ENCODE data around the gene CCNK. TPM values are rescaled to one million over a fixed set of nuclear protein-coding genes. Genes with fewer than 3 reads are reported as not detected.
A peak's percentile ranks its signal among the peaks of the same experiment; 100 is the strongest.

CCNK gene
- total RNA-seq, 1 donor from 2014 or later: 53.6 TPM

GRCh38 chr14:99471731-99472130, 9.5 kb upstream of the CCNK start:
- H3K36me3 ChIP-seq: no peaks in the 10 kb centered on the region
- TF ChIP-seq CTCF (IDR thresholded peaks at IDR 0.05): no peak
- H3K4me3 ChIP-seq: no peak overlapping the region
- H3K9me3 ChIP-seq: no peaks in the 10 kb centered on the region
- ATAC-seq: no peak
- intact Hi-C loops (cut with DNase I): no loop called here
- no peak overlapping the region for H3K27ac ChIP-seq
- H3K27me3 ChIP-seq (ENCODE audit: low read depth): no peaks in the 10 kb centered on the region
- no peak for DNase-seq
- H3K4me1 ChIP-seq: peaks cover 27% of the 10 kb centered on the region

- no peak for ATAC-seq
- Histone ChIP-seq H3K27ac (no peak overlapping the region), H3K4me1 (peaks cover 23% of the 10 kb centered on the region), H3K27me3 (ENCODE audit: low read depth) (no peaks in the 10 kb centered on the region), H3K9me3 (no peaks in the 10 kb centered on the region), H3K4me3 (no peak overlapping the region), H3K36me3 (no peaks in the 10 kb centered on the region)
- DNase-seq: no peak
- no peak for TF ChIP-seq CTCF (IDR thresholded peaks at IDR 0.05)
- intact Hi-C loops (cut with DNase I): no loop called here
These were observed 8.3 kb upstream of the CCNK start for GRCh38 chr14:99472937-99473336.

GRCh38 chr14:99473458-99473857, 7.8 kb upstream of the CCNK start:
- Histone ChIP-seq H3K27ac (no peak overlapping the region), H3K9me3 (no peaks in the 10 kb centered on the region), H3K4me1 (peaks cover 25% of the 10 kb centered on the region), H3K4me3 (no peak overlapping the region), H3K27me3 (ENCODE audit: low read depth) (no peaks in the 10 kb centered on the region), H3K36me3 (no peaks in the 10 kb centered on the region)
- no peak for ATAC-seq
- intact Hi-C loops (cut with DNase I): no loop called here
- TF ChIP-seq CTCF (IDR thresholded peaks at IDR 0.05): no peak
- DNase-seq: no peak

- Histone ChIP-seq H3K36me3 (no peaks in the 10 kb centered on the region), H3K27me3 (ENCODE audit: low read depth) (no peaks in the 10 kb centered on the region), H3K4me1 (peaks cover 37% of the 10 kb centered on the region), H3K4me3 (no peak overlapping the region), H3K9me3 (no peaks in the 10 kb centered on the region), H3K27ac (no peak overlapping the region)
- peak in 1 of 2 donors; percentile 25 for ATAC-seq
- DNase-seq: no peak
- no peak for TF ChIP-seq CTCF (IDR thresholded peaks at IDR 0.05)
- intact Hi-C loops (cut with DNase I): no loop called here
These were observed 6.0 kb upstream of the CCNK start for GRCh38 chr14:99475179-99475578.

GRCh38 chr14:99475660-99476059, 5.5 kb upstream of the CCNK start:
- Histone ChIP-seq H3K4me1 (peaks cover 37% of the 10 kb centered on the region), H3K36me3 (no peaks in the 10 kb centered on the region), H3K4me3 (no peak overlapping the region), H3K9me3 (no peaks in the 10 kb centered on the region), H3K27ac (no peak overlapping the region), H3K27me3 (ENCODE audit: low read depth) (no peaks in the 10 kb centered on the region)
- DNase-seq: no peak
- TF ChIP-seq CTCF (IDR thresholded peaks at IDR 0.05): no peak
- intact Hi-C loops (cut with DNase I): no loop called here
- ATAC-seq: no peak

- ATAC-seq (no peak), DNase-seq (no peak)
- Histone ChIP-seq H3K4me1 (peaks cover 37% of the 10 kb centered on the region), H3K27ac (no peak overlapping the region), H3K4me3 (no peak overlapping the region), H3K9me3 (no peaks in the 10 kb centered on the region), H3K36me3 (no peaks in the 10 kb centered on the region), H3K27me3 (ENCODE audit: low read depth) (no peaks in the 10 kb centered on the region)
- intact Hi-C loops (cut with DNase I): no loop called here
- no peak for TF ChIP-seq CTCF (IDR thresholded peaks at IDR 0.05)
These were observed 4.3 kb upstream of the CCNK start for GRCh38 chr14:99476864-99477263.

Data from lower lobe of right lung (tissue), 2 donors.